HEK293 (cell line): ENCODE data around the gene RAB17.

Experiments
- CTCF ChIA-PET: fragments of 350-600 bp; formaldehyde crosslinking; extraction: SDS; loops from one replicate; lab custom pipeline; 2021; ENCODE audit warnings: antibody characterized with exemption; lab: Yijun Ruan, JAX
- POLR2A ChIA-PET: fragments of 300-600 bp; formaldehyde crosslinking; extraction: SDS; loops from one replicate; lab custom pipeline; 2020; ENCODE audit warnings: antibody characterized with exemption, inconsistent platforms; lab: Yijun Ruan, JAX
- H3K27ac ChIP-seq: fragments of 200-500 bp; sonication (Bioruptor generic); 2 replicates; pipeline ENCODE4 v1.5.1; 2014; ENCODE audit warnings: low read depth, low read length, control low read depth, inconsistent platforms; ENCODE audit errors: extremely low read depth
- H3K36me3 ChIP-seq, 2 experiments: fragments of 200-500 bp in 1 of 2; sonication (Bioruptor generic) in 1 of 2; 1 replicate in 1 of 2; 2 replicates in 1 of 2; pipeline ENCODE4 v1.5.1; 2014 to 2017; ENCODE audit warnings: inconsistent platforms in 2 of 2, low read length in 2 of 2; ENCODE audit not compliant: control insufficient read depth in 2 of 2, insufficient read depth in 1 of 2
- H3K4me1 ChIP-seq: fragments of 200-500 bp; sonication (Bioruptor generic); 2 replicates; pipeline ENCODE4 v1.5.1; 2014; ENCODE audit warnings: mild to moderate bottlenecking, low read length, inconsistent platforms; ENCODE audit not compliant: control insufficient read depth, insufficient read depth
- H3K4me3 ChIP-seq: 2 replicates; pipeline ENCODE4 v1.5.1; 2011; ENCODE audit warnings: low read depth, mild to moderate bottlenecking, control low read depth, low read length, moderate library complexity
- H3K9me3 ChIP-seq: fragments of 200-500 bp; sonication (Bioruptor generic); 2 replicates; pipeline ENCODE4 v1.5.1; 2014; ENCODE audit warnings: low read depth, low read length, inconsistent platforms; ENCODE audit not compliant: control insufficient read depth, insufficient read depth
- GFI1B ChIP-seq: fragments of 450-650 bp; formaldehyde crosslinking; IDR thresholded peaks from 2 replicates; pipeline ENCODE4 v1.5.1; 2016; ENCODE audit warnings: missing biosample characterization, missing genetic modification characterization
- PRDM2 ChIP-seq: fragments of 450-650 bp; formaldehyde crosslinking; IDR thresholded peaks from 2 replicates; pipeline ENCODE4 v1.5.1; 2016; ENCODE audit warnings: missing biosample characterization, missing genetic modification characterization, borderline replicate concordance
- SP2 ChIP-seq: fragments of 450-650 bp; formaldehyde crosslinking; IDR thresholded peaks from 2 replicates; pipeline ENCODE4 v1.5.1; 2016; ENCODE audit warnings: missing biosample characterization, missing genetic modification characterization
- ZBTB10 ChIP-seq: fragments of 450-650 bp; formaldehyde crosslinking; IDR thresholded peaks from 2 replicates; pipeline ENCODE4 v1.5.1; 2016; ENCODE audit warnings: missing biosample characterization, missing genetic modification characterization
- ZBTB7A ChIP-seq: fragments of 450-650 bp; formaldehyde crosslinking; IDR thresholded peaks from 2 replicates; pipeline ENCODE4 v1.5.1; 2016; ENCODE audit warnings: low read depth, missing biosample characterization, missing genetic modification characterization
- ZFP41 ChIP-seq: fragments of 450-650 bp; formaldehyde crosslinking; IDR thresholded peaks from 2 replicates; pipeline ENCODE4 v1.5.1; 2016; ENCODE audit warnings: missing biosample characterization, missing genetic modification characterization, borderline replicate concordance
- ZIC2 ChIP-seq: fragments of 450-650 bp; formaldehyde crosslinking; IDR thresholded peaks from 2 replicates; pipeline ENCODE4 v1.5.1; 2016; ENCODE audit warnings: missing biosample characterization, missing genetic modification characterization
- ZNF174 ChIP-seq: fragments of 450-650 bp; formaldehyde crosslinking; IDR thresholded peaks from 2 replicates; pipeline ENCODE4 v1.5.0; 2017; ENCODE audit warnings: missing biosample characterization, mild to moderate bottlenecking, missing genetic modification characterization
- ZNF184 ChIP-seq: fragments of 450-650 bp; IDR thresholded peaks from 2 replicates; pipeline ENCODE4 v1.5.1; 2018; ENCODE audit warnings: missing biosample characterization, mild to moderate bottlenecking, missing genetic modification characterization
- ZNF26 ChIP-seq: fragments of 450-650 bp; formaldehyde crosslinking; IDR thresholded peaks from 2 replicates; pipeline ENCODE4 v1.5.1; 2016; ENCODE audit warnings: missing biosample characterization, missing genetic modification characterization
- ZNF274 ChIP-seq, 2 experiments: fragments of 200-500 bp in 1 of 2; fragments of 450-650 bp in 1 of 2; sonication (Bioruptor generic) in 1 of 2; formaldehyde crosslinking in 1 of 2; IDR thresholded peaks; 2 replicates each; pipeline versions ENCODE4 v1.5.1 to v1.6.1; 2014 to 2016; ENCODE audit warnings: borderline replicate concordance in 1 of 2, inconsistent platforms in 1 of 2, low read length in 1 of 2, missing biosample characterization in 1 of 2, missing genetic modification characterization in 1 of 2
- ZNF433 ChIP-seq: fragments of 450-650 bp; formaldehyde crosslinking; IDR thresholded peaks from 2 replicates; pipeline ENCODE4 v1.5.1; 2016; ENCODE audit warnings: missing biosample characterization, missing genetic modification characterization, low read depth
- ZNF629 ChIP-seq: fragments of 450-650 bp; formaldehyde crosslinking; IDR thresholded peaks from 2 replicates; pipeline ENCODE4 v1.5.1; 2017; ENCODE audit warnings: missing biosample characterization, missing genetic modification characterization
- ZNF654 ChIP-seq: fragments of 450-650 bp; formaldehyde crosslinking; IDR thresholded peaks from 2 replicates; pipeline ENCODE4 v1.5.1; 2016; ENCODE audit warnings: low read depth, missing biosample characterization, missing genetic modification characterization
- ZNF664 ChIP-seq: fragments of 450-650 bp; formaldehyde crosslinking; IDR thresholded peaks from 2 replicates; pipeline ENCODE4 v1.5.1; 2016; ENCODE audit warnings: missing biosample characterization, missing genetic modification characterization
- ZNF670 ChIP-seq: fragments of 450-650 bp; formaldehyde crosslinking; IDR thresholded peaks from 2 replicates; pipeline ENCODE4 v1.5.1; 2016; ENCODE audit warnings: missing biosample characterization, missing genetic modification characterization, low read depth
- ZNF830 ChIP-seq: fragments of 450-650 bp; IDR thresholded peaks from 2 replicates; pipeline ENCODE4 v1.5.0; 2018; ENCODE audit warnings: missing biosample characterization, missing genetic modification characterization, low read depth, mild to moderate bottlenecking, moderate library complexity
- ZXDB ChIP-seq: fragments of 450-650 bp; formaldehyde crosslinking; IDR thresholded peaks from 2 replicates; pipeline ENCODE4 v1.5.1; 2016; ENCODE audit warnings: missing biosample characterization, missing genetic modification characterization

Gene RAB17

DNA sequence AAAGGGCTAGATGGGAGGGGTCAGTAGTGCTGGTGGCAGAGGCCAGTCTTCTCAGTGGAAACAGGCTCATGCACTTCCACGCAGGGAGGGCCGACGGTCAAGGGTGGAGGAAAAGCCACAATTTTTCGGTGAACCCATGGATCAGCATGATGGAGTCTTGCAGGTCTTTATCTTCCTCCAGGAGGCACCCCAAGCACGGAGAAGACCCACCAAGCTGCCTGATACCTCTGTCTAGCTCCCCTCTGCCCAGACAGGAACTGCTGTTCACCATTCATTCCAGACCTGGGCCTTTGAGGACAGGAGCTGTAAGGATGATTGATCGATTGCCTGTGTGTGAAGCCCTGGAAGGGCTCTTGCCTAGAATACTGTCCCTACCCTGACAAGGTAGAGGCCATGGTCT is 34.0 kb upstream of the RAB17 start:
- CTCF ChIA-PET: no interaction called here
- POLR2A ChIA-PET: interaction anchor here (0.9 kb wide), 1 partner anchor 68 kb away, joined by 3 read pairs; no protein-coding TSS in a partner anchor
- no peak overlapping the region for H3K27ac ChIP-seq

GRCh38 chr2:237623428-237624403 is 33.2 kb upstream of the RAB17 start:
- CTCF ChIA-PET: no interaction called here
- no peaks in the 10 kb centered on the region for H3K4me1 ChIP-seq
- TF ChIP-seq ZNF629 (tag by site-specific recombination): no peak
- TF ChIP-seq ZNF174 (tag by site-specific recombination): no peak
- no peak for TF ChIP-seq ZXDB (tag by site-specific recombination)
- no peak for TF ChIP-seq ZIC2 (tag by site-specific recombination)
- no peak for TF ChIP-seq GFI1B (tag by site-specific recombination)
- TF ChIP-seq ZNF274 (IDR thresholded peaks at IDR 0.05; ENCODE audit: low read length): no peak
- TF ChIP-seq ZNF274 (tag by site-specific recombination; IDR thresholded peaks at IDR 0.05; ENCODE audit: borderline replicate concordance): no peak
- no peak for TF ChIP-seq ZNF664
- no peak for TF ChIP-seq SP2 (tag by site-specific recombination)
- TF ChIP-seq ZFP41 (tag by site-specific recombination): no peak
- TF ChIP-seq ZNF830: no peak
- TF ChIP-seq ZBTB10: no peak
- no peak for TF ChIP-seq ZBTB7A (tag by site-specific recombination)
- no peak for TF ChIP-seq ZNF654 (tag by site-specific recombination)
- TF ChIP-seq ZNF26 (tag by site-specific recombination): no peak
- no peak for TF ChIP-seq ZNF433 (tag by site-specific recombination)
- no peak for TF ChIP-seq PRDM2 (tag by site-specific recombination)
- TF ChIP-seq, all 188 proteins: peak for 0
- Histone ChIP-seq H3K9me3 (no peaks in the 10 kb centered on the region), H3K4me3 (no peak overlapping the region), H3K27ac (no peak overlapping the region), H3K36me3 (no peaks in the 10 kb centered on the region)
- POLR2A ChIA-PET: interaction anchor here (0.9 kb wide), 1 partner anchor 69 kb away, joined by 3 read pairs; no protein-coding TSS in a partner anchor

More for the DNA sequence above, 34.0 kb upstream of the RAB17 start:
- no peak for TF ChIP-seq ZNF670
- TF ChIP-seq ZNF184 (tag by site-specific recombination): no peak
- no peaks in the 10 kb centered on the region for H3K9me3 ChIP-seq
- no peaks in the 10 kb centered on the region; the same call in 1 of the 2 replicates for H3K4me1 ChIP-seq
- H3K36me3 ChIP-seq: no peaks in the 10 kb centered on the region
- H3K4me3 ChIP-seq: no peak overlapping the region
